Nephron (organoid): Measurements from ENCODE around the gene TCHP.
"Not testable (repeated sequence)": the region's sequence is repeated elsewhere in the genome, so short reads cannot be mapped to it uniquely, and the experiment has no call there.

ENCODE experiments used
- H3K27ac Mint-ChIP-seq, 3 experiments: 2 replicates each; pipeline ENCODE4 v1.8.0; 2020; ENCODE audit warnings: mixed read lengths in 3 of 3, mild to moderate bottlenecking in 2 of 3, moderate library complexity in 1 of 3
- H3K27me3 Mint-ChIP-seq: 2 replicates; pipeline ENCODE4 v1.8.0; 2021; ENCODE audit warnings: low read depth, mild to moderate bottlenecking, moderate library complexity, mixed read lengths
- H3K36me3 Mint-ChIP-seq: 2 replicates; pipeline ENCODE4 v1.8.0; 2020; ENCODE audit warnings: low read depth, mixed read lengths
- H3K4me1 Mint-ChIP-seq: 2 replicates; pipeline ENCODE4 v1.8.0; 2020; ENCODE audit warnings: mixed read lengths
- H3K4me3 Mint-ChIP-seq, 3 experiments: 2 replicates each; pipeline ENCODE4 v1.8.0; 2020; ENCODE audit warnings: mild to moderate bottlenecking in 3 of 3, mixed read lengths in 3 of 3, moderate library complexity in 2 of 3
- H3K9me3 Mint-ChIP-seq: 2 replicates; pipeline ENCODE4 v1.8.0; 2020; ENCODE audit warnings: mixed read lengths
- CTCF ChIP-seq, 3 experiments: fragments of 200-600 bp; sonication (generic); IDR thresholded peaks; one replicate each; pipeline ENCODE4 v1.5.0; 2021; ENCODE audit warnings: antibody characterized with exemption in 3 of 3; ENCODE audit not compliant: unreplicated experiment in 3 of 3

The TCHP gene

GRCh38 chr12:109861689-109862314 is 38.3 kb upstream of the TCHP start:
- H3K4me1 Mint-ChIP-seq, result peaks cover 12% of the 10 kb centered on the region
- H3K9me3 Mint-ChIP-seq, result no peaks in the 10 kb centered on the region
- H3K4me3 Mint-ChIP-seq, result no peak overlapping the region
- H3K27ac Mint-ChIP-seq, result peak overlapping the region in 1 of 3 experiments; percentile 33
- peaks cover 4% of the 10 kb centered on the region for H3K36me3 Mint-ChIP-seq
- TF ChIP-seq CTCF (IDR thresholded peaks at IDR 0.05; ENCODE audit: unreplicated experiment in 3 of 3), result no peak
- H3K27me3 Mint-ChIP-seq, result no peaks in the 10 kb centered on the region

DNA sequence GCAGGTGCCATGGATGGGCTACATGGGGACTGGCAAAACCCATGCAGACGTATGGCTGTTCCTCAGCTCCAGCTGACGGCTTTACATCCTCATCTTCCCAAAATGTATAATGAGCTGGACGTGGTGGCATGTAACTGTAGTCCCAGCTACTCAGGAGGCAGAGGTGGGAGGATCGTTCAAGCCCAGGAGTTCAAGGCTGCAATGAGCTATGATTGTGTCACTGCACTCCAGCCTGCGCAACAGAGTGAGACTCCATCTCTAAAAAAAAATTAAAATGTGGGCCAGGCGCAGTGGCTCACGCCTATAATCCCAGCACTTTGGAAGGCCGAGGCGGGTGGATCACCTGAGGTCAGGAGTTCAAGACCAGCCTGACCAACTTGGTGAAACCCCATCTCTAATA is 37.6 kb upstream of the TCHP start:
- H3K27me3 Mint-ChIP-seq, H3K4me3 Mint-ChIP-seq: not testable (repeated sequence)

GRCh38 chr12:109863847-109864712 is 36.0 kb upstream of the TCHP start:
- H3K27ac Mint-ChIP-seq, result peak overlapping the region; percentile 64 to 94 (median 73)
- no peak overlapping the region for H3K4me3 Mint-ChIP-seq
- no peaks in the 10 kb centered on the region for H3K9me3 Mint-ChIP-seq
- no peak for TF ChIP-seq CTCF (IDR thresholded peaks at IDR 0.05; ENCODE audit: unreplicated experiment in 3 of 3)
- peaks cover 12% of the 10 kb centered on the region for H3K4me1 Mint-ChIP-seq
- no peaks in the 10 kb centered on the region for H3K27me3 Mint-ChIP-seq
- H3K36me3 Mint-ChIP-seq, result no peaks in the 10 kb centered on the region

More for the DNA sequence above, 37.6 kb upstream of the TCHP start:
- not testable (repeated sequence) for H3K9me3 Mint-ChIP-seq, H3K27ac Mint-ChIP-seq, H3K36me3 Mint-ChIP-seq
- peaks cover 12% of the 10 kb centered on the region for H3K4me1 Mint-ChIP-seq

- no peaks in the 10 kb centered on the region for H3K36me3 Mint-ChIP-seq
- H3K9me3 Mint-ChIP-seq, result no peaks in the 10 kb centered on the region
- no peak for TF ChIP-seq CTCF (IDR thresholded peaks at IDR 0.05; ENCODE audit: unreplicated experiment in 3 of 3)
- H3K27me3 Mint-ChIP-seq, result no peaks in the 10 kb centered on the region
- peaks cover 12% of the 10 kb centered on the region for H3K4me1 Mint-ChIP-seq
- no peak overlapping the region for H3K4me3 Mint-ChIP-seq
- peak overlapping the region; percentile 73 to 94 (median 77) for H3K27ac Mint-ChIP-seq
Measured at GRCh38 chr12:109864916-109865315, 35.2 kb upstream of the TCHP start.

DNA sequence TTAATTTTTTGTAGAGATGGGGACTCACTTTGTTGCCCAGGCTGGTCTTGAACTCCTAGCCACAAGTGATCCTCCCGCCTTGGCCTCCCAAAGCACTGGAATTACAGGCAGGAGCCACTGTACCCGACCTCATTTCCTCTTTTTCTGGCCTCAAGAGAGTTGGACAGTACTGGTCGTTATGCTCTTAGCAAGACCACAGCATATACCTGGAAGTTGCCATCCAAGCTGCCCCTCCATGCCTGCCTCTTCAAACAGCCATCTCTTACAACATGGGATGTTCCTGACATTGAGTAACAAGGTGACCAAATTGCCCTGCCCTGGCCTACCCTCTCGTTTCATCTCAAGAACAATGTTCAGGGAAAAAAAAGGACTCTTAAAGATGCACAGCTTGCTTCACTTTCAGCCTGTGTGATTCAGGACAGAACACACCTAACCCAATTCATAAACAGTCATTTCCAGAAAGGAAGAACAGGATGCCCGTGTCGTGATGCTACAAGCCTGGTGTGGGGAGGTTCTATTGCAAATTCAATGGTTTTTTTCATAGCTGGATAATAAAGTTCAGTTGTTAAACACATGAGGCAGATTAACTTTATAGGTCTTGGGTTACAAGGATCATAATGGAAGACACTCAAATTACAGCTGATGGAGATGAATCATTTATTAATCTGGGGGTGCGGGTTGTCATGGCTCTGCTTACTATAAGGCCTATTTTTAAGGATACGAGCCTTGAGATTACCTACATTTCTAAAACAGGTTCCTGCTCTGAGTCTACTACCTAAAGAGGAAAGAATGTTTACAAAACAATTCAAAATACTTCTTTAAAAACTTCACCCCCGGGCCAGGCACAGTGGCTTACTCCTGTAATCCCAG is 31.7 kb upstream of the TCHP start:
- H3K27me3 Mint-ChIP-seq, result no peaks in the 10 kb centered on the region
- TF ChIP-seq CTCF (IDR thresholded peaks at IDR 0.05; ENCODE audit: unreplicated experiment in 3 of 3), result no peak
- H3K4me3 Mint-ChIP-seq, result no peak overlapping the region
- no peaks in the 10 kb centered on the region for H3K9me3 Mint-ChIP-seq
- H3K4me1 Mint-ChIP-seq, result peaks cover 10% of the 10 kb centered on the region
- no peak overlapping the region for H3K27ac Mint-ChIP-seq
- peaks cover 5% of the 10 kb centered on the region for H3K36me3 Mint-ChIP-seq

- H3K4me3 Mint-ChIP-seq, result no peak overlapping the region
- peak overlapping the region in 1 of 3 experiments; percentile 39 for H3K27ac Mint-ChIP-seq
- H3K27me3 Mint-ChIP-seq, result no peaks in the 10 kb centered on the region
- H3K4me1 Mint-ChIP-seq, result peaks cover 4% of the 10 kb centered on the region
- no peak for TF ChIP-seq CTCF (IDR thresholded peaks at IDR 0.05; ENCODE audit: unreplicated experiment in 3 of 3)
- peaks cover 5% of the 10 kb centered on the region for H3K36me3 Mint-ChIP-seq
- no peaks in the 10 kb centered on the region for H3K9me3 Mint-ChIP-seq
Measured at GRCh38 chr12:109870648-109871047, 29.4 kb upstream of the TCHP start.
